OCI-LY7 (cell line): ENCODE measurements around the gene ANLN. TPM values are rescaled to one million over a fixed set of nuclear protein-coding genes. Genes with fewer than 3 reads are reported as not detected.

ENCODE experiments used
- BruUV-seq: library from RNA; stranded (reverse); fragments of 400-500 nt; replicated peaks from 2 replicates; lab custom pipeline; 2021; lab: Mats Ljungman, UMichigan
- CTCF ChIA-PET: fragments of 300-600 bp; sonication (Branson Sonifier 250); formaldehyde crosslinking; loops from one replicate; lab custom pipeline; 2022; ENCODE audit warnings: antibody characterized with exemption; ENCODE audit not compliant: unreplicated experiment; lab: Charles Lee
- POLR2A ChIA-PET: fragments of 300-600 bp; sonication (Branson Sonifier 250); formaldehyde crosslinking; loops from one replicate; lab custom pipeline; 2022; ENCODE audit warnings: antibody characterized with exemption; lab: Charles Lee
- DNase-seq: peaks from one replicate; pipeline ENCODE4 v3.0.0-alpha.2; 2015; ENCODE audit warnings: low spot score
- H2AFZ ChIP-seq: fragments of 200-600 bp; sonication (generic), shearing (Covaris generic); 2 replicates; pipeline ENCODE4 v1.6.1; 2014; ENCODE audit warnings: mild to moderate bottlenecking, antibody characterized with exemption, low read length, moderate library complexity
- H3K27ac ChIP-seq: fragments of 200-600 bp; sonication (generic); 2 replicates; pipeline ENCODE4 v1.5.1; 2014; ENCODE audit warnings: mixed run types, low read depth, mild to moderate bottlenecking, moderate library complexity, low read length, inconsistent platforms; ENCODE audit not compliant: poor library complexity, severe bottlenecking
- H3K36me3 ChIP-seq: fragments of 200-600 bp; sonication (generic); 2 replicates; pipeline ENCODE4 v1.6.1; 2014; ENCODE audit warnings: mild to moderate bottlenecking, antibody characterized with exemption, low read length, moderate library complexity, mixed read lengths; ENCODE audit not compliant: insufficient read depth
- H3K4me1 ChIP-seq: fragments of 200-600 bp; sonication (generic); 2 replicates; pipeline ENCODE4 v1.5.1; 2014; ENCODE audit warnings: mild to moderate bottlenecking, low read length; ENCODE audit not compliant: insufficient read depth, poor library complexity, severe bottlenecking
- H3K4me2 ChIP-seq: fragments of 200-600 bp; sonication (generic); 2 replicates; pipeline ENCODE4 v1.6.1; 2014; ENCODE audit warnings: mild to moderate bottlenecking, low read length
- H3K4me3 ChIP-seq: fragments of 200-600 bp; sonication (generic); 2 replicates; pipeline ENCODE4 v1.5.1; 2014; ENCODE audit warnings: mild to moderate bottlenecking, low read depth, low read length; ENCODE audit not compliant: poor library complexity, severe bottlenecking
- H3K79me2 ChIP-seq: fragments of 200-600 bp; sonication (generic); 2 replicates; pipeline ENCODE4 v1.6.1; 2016; ENCODE audit warnings: low read depth, mild to moderate bottlenecking, low read length, moderate library complexity, mixed read lengths; ENCODE audit not compliant: insufficient read depth
- H3K9me2 ChIP-seq: fragments of 200-600 bp; sonication (generic); 2 replicates; pipeline ENCODE4 v1.6.1; 2016; ENCODE audit warnings: mild to moderate bottlenecking, low read length, mixed read lengths; ENCODE audit not compliant: insufficient read depth
- H3K9me3 ChIP-seq: fragments of 200-600 bp; sonication (generic); 2 replicates; pipeline ENCODE4 v1.6.1; 2014; ENCODE audit warnings: mild to moderate bottlenecking, mixed run types, low read length, mixed read lengths
- H4K20me1 ChIP-seq: fragments of 200-600 bp; sonication (generic); 2 replicates; pipeline ENCODE4 v1.6.1; 2014; ENCODE audit warnings: mild to moderate bottlenecking, antibody characterized with exemption, low read length, moderate library complexity, mixed read lengths; ENCODE audit not compliant: insufficient read depth
- CTCF ChIP-seq: fragments of 200-600 bp; sonication (generic); conservative IDR thresholded peaks from 2 replicates; pipeline ENCODE4 v1.5.1; 2014; ENCODE audit warnings: mild to moderate bottlenecking, antibody characterized with exemption, low read length, moderate library complexity, mixed read lengths
- EZH2phosphoT487 ChIP-seq: fragments of 200-600 bp; sonication (generic); IDR thresholded peaks from 2 replicates; pipeline ENCODE4 v1.6.1; 2018; ENCODE audit warnings: low read depth, borderline replicate concordance, mild to moderate bottlenecking, mixed run types, antibody characterized with exemption, low read length, moderate library complexity, mixed read lengths
- intact Hi-C: fragments of 100-400 bp; cut with micrococcal nuclease; formaldehyde crosslinking; loops from one replicate; pipeline ENCODE4 v1.10.0; 2022; ENCODE audit not compliant: unreplicated experiment
- total RNA-seq, 2 experiments: library from RNA; depleted of rRNA in 1 of 2; stranded (reverse); fragments of >200 nt in 1 of 2; shearing (Covaris generic) in 1 of 2; gene quantifications; 2 replicates each; pipeline ENCODE4 v1.2.3, GENCODE V29; 2014 to 2022

ANLN gene
- total RNA-seq, 2 experiments from 2014 or later: 56.5 to 71.0 TPM

GRCh38 chr7:36430186-36430585 is 40.5 kb downstream of the ANLN start:
- H3K9me2 ChIP-seq: no peaks in the 10 kb centered on the region
- peaks cover 99% of the 10 kb centered on the region for H3K36me3 ChIP-seq
- BruUV-seq: no TSS peak
- ChIA-PET CTCF (no interaction called here), POLR2A (no interaction called here)
- DNase-seq: no peak
- H3K4me3 ChIP-seq: no peak overlapping the region
- no peak overlapping the region for H2AFZ ChIP-seq
- intact Hi-C loops: no loop called here
- peaks cover 7% of the 10 kb centered on the region; the same call in 1 of the 2 replicates for H3K9me3 ChIP-seq
- H4K20me1 ChIP-seq: no peaks in the 10 kb centered on the region
- H3K4me2 ChIP-seq: no peak overlapping the region
- no peaks in the 10 kb centered on the region for H3K4me1 ChIP-seq
- TF ChIP-seq EZH2phosphoT487 (no peak), CTCF (no peak)
- H3K79me2 ChIP-seq: no peaks in the 10 kb centered on the region
- H3K27ac ChIP-seq: no peak overlapping the region

- H4K20me1 ChIP-seq: no peaks in the 10 kb centered on the region
- ChIA-PET CTCF (no interaction called here), POLR2A (no interaction called here)
- H3K27ac ChIP-seq: no peak overlapping the region
- no peak overlapping the region for H2AFZ ChIP-seq
- peaks cover 94% of the 10 kb centered on the region for H3K36me3 ChIP-seq
- TF ChIP-seq EZH2phosphoT487: no peak
- no peak for TF ChIP-seq CTCF
- no peak overlapping the region for H3K4me3 ChIP-seq
- H3K4me2 ChIP-seq: no peak overlapping the region
- H3K4me1 ChIP-seq: no peaks in the 10 kb centered on the region
- no peak for DNase-seq
- intact Hi-C loops: no loop called here
- peaks cover 7% of the 10 kb centered on the region; the same call in 1 of the 2 replicates for H3K9me3 ChIP-seq
- no peaks in the 10 kb centered on the region for H3K79me2 ChIP-seq
- BruUV-seq: no TSS peak
- no peaks in the 10 kb centered on the region for H3K9me2 ChIP-seq
Observed at GRCh38 chr7:36430881-36431280, 41.2 kb downstream of the ANLN start.

GRCh38 chr7:36438211-36438610 is 48.5 kb downstream of the ANLN start:
- Histone ChIP-seq H3K4me1 (no peaks in the 10 kb centered on the region), H3K9me2 (no peaks in the 10 kb centered on the region), H3K36me3 (peaks cover 89% of the 10 kb centered on the region), H3K27ac (no peak overlapping the region), H3K79me2 (peaks cover 5% of the 10 kb centered on the region; the same call in 1 of the 2 replicates), H3K4me2 (no peak overlapping the region), H2AFZ (no peak overlapping the region), H3K9me3 (no peaks in the 10 kb centered on the region), H4K20me1 (no peaks in the 10 kb centered on the region; the same call in 1 of the 2 replicates), H3K4me3 (no peak overlapping the region)
- CTCF ChIA-PET: no interaction called here
- intact Hi-C loops: no loop called here
- BruUV-seq: no TSS peak
- POLR2A ChIA-PET: interaction anchor here (0.6 kb wide), 1 partner anchor 18 kb away, joined by 4 read pairs; no protein-coding TSS in a partner anchor
- no peak for DNase-seq
- TF ChIP-seq EZH2phosphoT487 (no peak), CTCF (no peak)
